B cell (primary cell): Measurements from ENCODE around the gene ZMPSTE24.

Experiments used
- EZH2 ChIP-seq: IDR thresholded peaks from 2 replicates; pipeline ENCODE4 v1.6.1; 2012; ENCODE audit warnings: borderline replicate concordance, low read depth, mild to moderate bottlenecking, moderate library complexity, low read length; ENCODE audit not compliant: insufficient read depth, poor library complexity, severe bottlenecking
- TF ChIP-seq, protein P1 (sequence below): fragments of 200-600 bp; IDR thresholded peaks from one replicate; pipeline ENCODE4 v1.8.0; 2022; ENCODE audit warnings: antibody characterized with exemption, mild to moderate bottlenecking

DNA sequence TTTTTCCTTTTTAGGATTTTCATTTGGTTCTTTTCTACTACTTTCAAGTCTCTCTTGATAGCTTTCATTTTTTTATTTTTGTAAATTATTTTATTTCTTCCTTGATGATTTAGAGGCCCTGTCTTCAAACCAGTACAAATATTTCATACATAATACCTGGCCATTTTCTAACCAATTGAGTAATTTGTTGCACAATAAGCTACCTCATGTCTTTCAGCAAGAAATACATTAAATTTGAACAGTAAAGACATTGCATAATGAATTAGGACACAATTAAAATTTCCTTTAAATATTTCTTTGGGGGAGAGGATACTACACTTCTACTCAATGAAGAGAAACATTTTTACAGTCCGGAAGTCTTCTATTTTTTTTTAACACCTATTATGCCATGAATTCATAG is 74.7 kb downstream of the ZMPSTE24 start:
- TF ChIP-seq, protein P1, sequence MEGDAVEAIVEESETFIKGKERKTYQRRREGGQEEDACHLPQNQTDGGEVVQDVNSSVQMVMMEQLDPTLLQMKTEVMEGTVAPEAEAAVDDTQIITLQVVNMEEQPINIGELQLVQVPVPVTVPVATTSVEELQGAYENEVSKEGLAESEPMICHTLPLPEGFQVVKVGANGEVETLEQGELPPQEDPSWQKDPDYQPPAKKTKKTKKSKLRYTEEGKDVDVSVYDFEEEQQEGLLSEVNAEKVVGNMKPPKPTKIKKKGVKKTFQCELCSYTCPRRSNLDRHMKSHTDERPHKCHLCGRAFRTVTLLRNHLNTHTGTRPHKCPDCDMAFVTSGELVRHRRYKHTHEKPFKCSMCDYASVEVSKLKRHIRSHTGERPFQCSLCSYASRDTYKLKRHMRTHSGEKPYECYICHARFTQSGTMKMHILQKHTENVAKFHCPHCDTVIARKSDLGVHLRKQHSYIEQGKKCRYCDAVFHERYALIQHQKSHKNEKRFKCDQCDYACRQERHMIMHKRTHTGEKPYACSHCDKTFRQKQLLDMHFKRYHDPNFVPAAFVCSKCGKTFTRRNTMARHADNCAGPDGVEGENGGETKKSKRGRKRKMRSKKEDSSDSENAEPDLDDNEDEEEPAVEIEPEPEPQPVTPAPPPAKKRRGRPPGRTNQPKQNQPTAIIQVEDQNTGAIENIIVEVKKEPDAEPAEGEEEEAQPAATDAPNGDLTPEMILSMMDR: no peak
- no peak for TF ChIP-seq EZH2
